Fibroblast of lung (primary cell): Measurements from ENCODE around the gene NDUFA13. TPM values are rescaled to one million over a fixed set of nuclear protein-coding genes. Genes with fewer than 3 reads are reported as not detected.

Experiments
- DNase-seq, 2 donors: peaks; one replicate each; pipeline versions ENCODE4 v3.0.0 to v3.0.0-alpha.2; 2010; ENCODE audit warnings: low read depth in 2 of 2
- H2AFZ ChIP-seq: 2 replicates; pipeline ENCODE4 v1.5.1; 2012; ENCODE audit warnings: low read length, control low read depth, inconsistent platforms
- H3K27ac ChIP-seq: 2 replicates; pipeline ENCODE4 v1.5.1; 2011; ENCODE audit warnings: low read length, control low read depth; ENCODE audit not compliant: insufficient read depth
- H3K27me3 ChIP-seq: 2 replicates; pipeline ENCODE4 v1.5.1; 2011; ENCODE audit warnings: mild to moderate bottlenecking, low read length; ENCODE audit not compliant: control insufficient read depth, insufficient read depth
- H3K36me3 ChIP-seq: 2 replicates; pipeline ENCODE4 v1.5.1; 2011; ENCODE audit warnings: low read length; ENCODE audit not compliant: control insufficient read depth, insufficient read depth
- H3K4me1 ChIP-seq: 2 replicates; pipeline ENCODE4 v1.5.1; 2011; ENCODE audit warnings: low read length; ENCODE audit not compliant: control insufficient read depth, insufficient read depth; ENCODE audit errors: extremely low read depth
- H3K4me2 ChIP-seq: 2 replicates; pipeline ENCODE4 v1.5.1; 2011; ENCODE audit warnings: low read length, control low read depth; ENCODE audit not compliant: insufficient read depth; ENCODE audit errors: extremely low read depth
- H3K4me3 ChIP-seq, 4 experiments: fragments of 200-600 bp in 1 of 4; sonication (generic) in 1 of 4; replicated peaks in 1 of 4; 2 replicates each; pipeline ENCODE4 v1.5.1; 2011 to 2016; ENCODE audit warnings: low read length in 4 of 4, low read depth in 3 of 4, mild to moderate bottlenecking in 3 of 4, control low read depth in 2 of 4, inconsistent platforms in 1 of 4, mixed read lengths in 1 of 4; ENCODE audit not compliant: insufficient read depth in 1 of 4; ENCODE audit errors: control extremely low read depth in 1 of 4
- H3K79me2 ChIP-seq: 2 replicates; pipeline ENCODE4 v1.5.1; 2012; ENCODE audit warnings: mild to moderate bottlenecking, low read length, inconsistent platforms; ENCODE audit not compliant: control insufficient read depth, insufficient read depth
- H3K9ac ChIP-seq: 2 replicates; pipeline ENCODE4 v1.5.1; 2011; ENCODE audit warnings: mild to moderate bottlenecking, low read length, control low read depth; ENCODE audit not compliant: insufficient read depth
- H3K9me3 ChIP-seq: 2 replicates; pipeline ENCODE4 v1.5.1; 2012; ENCODE audit warnings: low read depth, low read length; ENCODE audit not compliant: control insufficient read depth, insufficient read depth
- H4K20me1 ChIP-seq: 2 replicates; pipeline ENCODE4 v1.5.1; 2011; ENCODE audit warnings: low read length; ENCODE audit not compliant: control insufficient read depth, insufficient read depth; ENCODE audit errors: extremely low read depth
- CTCF ChIP-seq, 2 donors: IDR thresholded peaks in 1 of 2; conservative IDR thresholded peaks in 1 of 2; 1 replicate in 1 of 2; 2 replicates in 1 of 2; pipeline ENCODE4 v1.5.1; 2011 to 2012; ENCODE audit warnings: low read length in 2 of 2, control low read depth in 1 of 2, inconsistent platforms in 1 of 2, low read depth in 1 of 2, mild to moderate bottlenecking in 1 of 2
- EZH2 ChIP-seq: IDR thresholded peaks from 2 replicates; pipeline ENCODE4 v1.5.1; 2012; ENCODE audit warnings: low read length, control low read depth, mild to moderate bottlenecking; ENCODE audit errors: missing control alignments
- polyA plus RNA-seq, 2 donors: library from polyadenylated mRNA; depleted of rRNA in 1 of 2; stranded (reverse) in 1 of 2; unstranded in 1 of 2; fragments of >200 nt; gene quantifications; 2 replicates each; pipeline ENCODE4 v1.2.1, GENCODE V29; 2011 to 2012; ENCODE audit warnings: missing spikeins in 1 of 2
- total RNA-seq: library from RNA; depleted of rRNA; stranded (reverse); fragments of >200 nt; gene quantifications from 2 replicates; pipeline ENCODE4 v1.2.1, GENCODE V29; 2014

Gene NDUFA13
- total and polyA plus RNA-seq, 2 donors (not counting 1 experiment from before 2014, with no cell fraction given), result 221 to 306 TPM

- Histone ChIP-seq H4K20me1 (no peaks in the 10 kb centered on the region), H2AFZ (no peak overlapping the region), H3K36me3 (no peaks in the 10 kb centered on the region), H3K4me1 (no peaks in the 10 kb centered on the region), H3K79me2 (no peaks in the 10 kb centered on the region), H3K4me2 (no peak overlapping the region), H3K9ac (no peak overlapping the region), H3K27ac (no peak overlapping the region), H3K9me3 (no peaks in the 10 kb centered on the region), H3K27me3 (peaks cover 3% of the 10 kb centered on the region), H3K4me3 (no peak overlapping the region)
- no peak for DNase-seq
- no peak for TF ChIP-seq EZH2
- no peak for TF ChIP-seq CTCF (conservative IDR thresholded peaks at IDR 0.05 in 1 of 2, IDR thresholded peaks at IDR 0.05 in 1 of 2; ENCODE audit: low read depth in 1 of 2, low read length in 2 of 2)
Measured at GRCh38 chr19:19534556-19535265, 18.7 kb downstream of the NDUFA13 start.

DNA sequence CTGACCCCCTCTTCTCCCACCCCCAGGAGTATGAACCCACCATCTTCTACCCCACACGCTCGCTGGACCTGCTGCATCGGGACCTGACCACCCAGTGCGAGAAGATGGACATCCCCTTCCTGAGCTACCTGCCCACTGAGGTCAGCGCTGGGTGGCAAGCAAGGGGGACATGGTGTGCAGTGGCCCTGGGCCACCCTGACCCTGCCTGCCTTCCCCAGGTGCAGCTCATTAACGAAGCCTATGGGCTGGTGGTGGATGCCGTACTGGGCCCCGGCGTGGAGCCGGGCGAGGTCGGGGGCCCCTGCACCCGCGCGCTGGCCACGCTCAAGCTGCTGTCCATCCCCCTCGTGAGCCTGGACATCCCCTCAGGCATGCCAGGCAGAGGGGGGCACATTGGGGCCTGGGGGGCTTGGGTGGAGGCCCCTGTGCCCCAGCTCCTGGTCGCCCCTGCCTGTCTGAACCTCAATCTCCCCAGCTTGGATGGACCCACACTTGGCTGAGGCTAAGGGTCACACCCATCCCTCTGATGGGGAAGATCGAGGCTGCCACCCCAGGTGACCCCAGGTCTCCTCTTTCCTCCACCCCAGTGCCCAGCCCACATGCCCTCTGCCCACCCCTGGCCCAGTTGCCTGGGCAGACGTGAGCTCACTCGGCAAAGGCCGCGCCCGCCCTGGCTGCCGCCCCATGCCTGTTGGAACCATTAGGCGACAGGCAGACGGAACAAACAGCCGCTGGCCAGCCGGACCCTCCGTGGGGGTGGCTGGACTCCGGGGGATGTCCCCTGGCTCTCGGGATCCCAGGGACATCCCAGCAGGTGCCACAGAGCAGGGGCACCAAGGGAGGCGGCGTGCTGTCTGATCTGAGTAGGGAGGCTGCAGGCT lies 19.5 kb downstream of the NDUFA13 start:
- no peaks in the 10 kb centered on the region for H4K20me1 ChIP-seq
- H3K4me2 ChIP-seq, result no peak overlapping the region
- H3K4me3 ChIP-seq, result no peak overlapping the region
- peaks cover 3% of the 10 kb centered on the region for H3K27me3 ChIP-seq
- no peaks in the 10 kb centered on the region for H3K79me2 ChIP-seq
- no peaks in the 10 kb centered on the region for H3K36me3 ChIP-seq
- TF ChIP-seq CTCF (conservative IDR thresholded peaks at IDR 0.05 in 1 of 2, IDR thresholded peaks at IDR 0.05 in 1 of 2; ENCODE audit: low read depth in 1 of 2, low read length in 2 of 2), result no peak
- TF ChIP-seq EZH2, result no peak
- H2AFZ ChIP-seq, result no peak overlapping the region
- no peaks in the 10 kb centered on the region for H3K9me3 ChIP-seq
- no peaks in the 10 kb centered on the region for H3K4me1 ChIP-seq
- H3K9ac ChIP-seq, result no peak overlapping the region
- no peak for DNase-seq
- no peak overlapping the region for H3K27ac ChIP-seq
